Right lobe of liver (tissue), 4 donors: ENCODE results near the gene TCF7L2.

ENCODE experiments used
- CTCF ChIP-seq, 4 donors: fragments of 200-600 bp in 3 of 4; fragments of 450-650 bp in 1 of 4; IDR thresholded peaks; one replicate each; pipeline versions ENCODE4 v1.5.1 to v1.8.0; 2016 to 2022; ENCODE audit warnings: antibody characterized with exemption in 4 of 4, mild to moderate bottlenecking in 2 of 4
- POLR2A ChIP-seq: fragments of 450-650 bp; IDR thresholded peaks from one replicate; pipeline ENCODE4 v1.6.1; 2017; ENCODE audit warnings: antibody characterized with exemption, mild to moderate bottlenecking
- donor health status: DM: no; HTN: no; CAD: no.
- donor health status: DM: no; HTN: no; CAD: no.
- donor health status: DM: no; HTN: yes; CAD: no.

- TF ChIP-seq POLR2A (no peak), CTCF (IDR thresholded peaks at IDR 0.05) (no peak)
Measured at GRCh38 chr10:113182154-113182553, 232.1 kb downstream of the TCF7L2 start.
